PFSK-1 (cell line): ENCODE results near the gene VAV3.

Experiments used
- FOXP2 ChIP-seq: optimal IDR thresholded peaks from 2 replicates; pipeline ENCODE3; 2011; ENCODE audit warnings: borderline replicate concordance, control low read depth, inconsistent platforms; ENCODE audit not compliant: insufficient read depth; ENCODE audit errors: extremely low read length, extremely low read depth
- POLR2AphosphoS5 ChIP-seq: IDR thresholded peaks from 2 replicates; pipeline ENCODE4 v1.6.1; 2012; ENCODE audit warnings: low read depth, mild to moderate bottlenecking, control low read depth, low read length, moderate library complexity
- SIN3A ChIP-seq: IDR thresholded peaks from 2 replicates; pipeline ENCODE4 v1.6.1; 2012; ENCODE audit warnings: mild to moderate bottlenecking, low read length, moderate library complexity, borderline replicate concordance; ENCODE audit not compliant: insufficient read depth
- TAF1 ChIP-seq: IDR thresholded peaks from 2 replicates; pipeline ENCODE4 v1.6.1; 2012; ENCODE audit warnings: low read length, control low read depth, borderline replicate concordance; ENCODE audit not compliant: insufficient read depth
- TF ChIP-seq, protein P1 (sequence below), 2 experiments: IDR thresholded peaks; 2 replicates each; pipeline versions ENCODE4 v1.6.1 to v1.8.0; 2011 to 2012; ENCODE audit warnings: low read depth in 2 of 2, low read length in 2 of 2, control low read depth in 1 of 2, inconsistent platforms in 1 of 2, mild to moderate bottlenecking in 1 of 2, moderate library complexity in 1 of 2; ENCODE audit not compliant: insufficient read depth in 1 of 2

The VAV3 gene

GRCh38 chr1:107877092-107877491 is 87.9 kb downstream of the VAV3 start:
- no peak for TF ChIP-seq TAF1
- TF ChIP-seq POLR2AphosphoS5: no peak
- no peak for TF ChIP-seq FOXP2
- no peak for TF ChIP-seq SIN3A
- TF ChIP-seq, protein P1, sequence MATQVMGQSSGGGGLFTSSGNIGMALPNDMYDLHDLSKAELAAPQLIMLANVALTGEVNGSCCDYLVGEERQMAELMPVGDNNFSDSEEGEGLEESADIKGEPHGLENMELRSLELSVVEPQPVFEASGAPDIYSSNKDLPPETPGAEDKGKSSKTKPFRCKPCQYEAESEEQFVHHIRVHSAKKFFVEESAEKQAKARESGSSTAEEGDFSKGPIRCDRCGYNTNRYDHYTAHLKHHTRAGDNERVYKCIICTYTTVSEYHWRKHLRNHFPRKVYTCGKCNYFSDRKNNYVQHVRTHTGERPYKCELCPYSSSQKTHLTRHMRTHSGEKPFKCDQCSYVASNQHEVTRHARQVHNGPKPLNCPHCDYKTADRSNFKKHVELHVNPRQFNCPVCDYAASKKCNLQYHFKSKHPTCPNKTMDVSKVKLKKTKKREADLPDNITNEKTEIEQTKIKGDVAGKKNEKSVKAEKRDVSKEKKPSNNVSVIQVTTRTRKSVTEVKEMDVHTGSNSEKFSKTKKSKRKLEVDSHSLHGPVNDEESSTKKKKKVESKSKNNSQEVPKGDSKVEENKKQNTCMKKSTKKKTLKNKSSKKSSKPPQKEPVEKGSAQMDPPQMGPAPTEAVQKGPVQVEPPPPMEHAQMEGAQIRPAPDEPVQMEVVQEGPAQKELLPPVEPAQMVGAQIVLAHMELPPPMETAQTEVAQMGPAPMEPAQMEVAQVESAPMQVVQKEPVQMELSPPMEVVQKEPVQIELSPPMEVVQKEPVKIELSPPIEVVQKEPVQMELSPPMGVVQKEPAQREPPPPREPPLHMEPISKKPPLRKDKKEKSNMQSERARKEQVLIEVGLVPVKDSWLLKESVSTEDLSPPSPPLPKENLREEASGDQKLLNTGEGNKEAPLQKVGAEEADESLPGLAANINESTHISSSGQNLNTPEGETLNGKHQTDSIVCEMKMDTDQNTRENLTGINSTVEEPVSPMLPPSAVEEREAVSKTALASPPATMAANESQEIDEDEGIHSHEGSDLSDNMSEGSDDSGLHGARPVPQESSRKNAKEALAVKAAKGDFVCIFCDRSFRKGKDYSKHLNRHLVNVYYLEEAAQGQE (IDR thresholded peaks at IDR 0.05; ENCODE audit: insufficient read depth in 1 of 2, low read depth in 2 of 2, low read length in 2 of 2): no peak

DNA sequence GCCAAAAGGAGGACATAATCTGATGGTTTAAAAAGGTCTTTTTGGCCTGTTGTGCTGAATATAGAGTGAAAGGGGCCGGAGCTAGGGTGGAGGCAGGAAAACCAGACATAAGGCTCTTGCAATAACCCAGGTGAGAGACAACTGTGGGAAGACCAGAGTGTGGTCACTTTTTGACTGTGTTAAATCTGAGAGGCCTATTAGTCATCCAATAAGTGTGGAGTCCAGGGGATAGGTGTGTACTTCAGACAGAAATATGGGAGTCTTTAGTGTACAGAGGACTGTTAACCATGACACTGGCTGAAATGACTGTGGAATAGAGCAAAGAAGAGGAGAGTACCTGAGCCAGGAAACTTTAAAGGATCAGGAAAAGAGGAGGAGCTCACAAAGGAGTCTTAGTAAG is 89.3 kb downstream of the VAV3 start:
- TF ChIP-seq POLR2AphosphoS5 (no peak), SIN3A (no peak), FOXP2 (no peak), TAF1 (no peak)
- TF ChIP-seq, protein P1 (IDR thresholded peaks at IDR 0.05; ENCODE audit: insufficient read depth in 1 of 2, low read depth in 2 of 2, low read length in 2 of 2): no peak

DNA sequence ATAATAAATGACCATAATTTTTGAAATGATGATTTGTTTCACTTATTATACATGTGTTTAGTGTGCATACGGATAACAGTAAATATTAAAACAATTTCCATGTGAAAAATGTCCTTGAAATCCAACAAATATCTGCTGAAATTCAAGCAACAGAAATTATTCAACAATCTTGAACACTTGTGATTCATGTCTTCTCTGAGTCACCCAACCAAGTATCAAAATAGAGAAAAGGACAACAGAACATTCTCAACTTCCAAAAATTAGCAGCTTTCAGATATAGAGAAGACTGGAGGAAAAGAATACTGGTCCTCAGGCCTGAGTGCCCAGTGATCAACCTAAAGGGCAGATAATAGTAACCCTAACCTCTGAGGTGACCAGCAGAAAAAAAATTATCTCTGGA is 90.8 kb downstream of the VAV3 start:
- TF ChIP-seq FOXP2 (no peak), POLR2AphosphoS5 (no peak), SIN3A (no peak), TAF1 (no peak)
- TF ChIP-seq, protein P1 (IDR thresholded peaks at IDR 0.05; ENCODE audit: insufficient read depth in 1 of 2, low read depth in 2 of 2, low read length in 2 of 2): no peak

GRCh38 chr1:107871687-107872395 is 93.1 kb downstream of the VAV3 start:
- no peak for TF ChIP-seq SIN3A
- TF ChIP-seq, protein P1 (IDR thresholded peaks at IDR 0.05; ENCODE audit: insufficient read depth in 1 of 2, low read depth in 2 of 2, low read length in 2 of 2): no peak
- no peak for TF ChIP-seq FOXP2
- TF ChIP-seq TAF1: no peak
